H1 (cell line): ENCODE measurements around the gene CEMIP2. TPM values are rescaled to one million over a fixed set of nuclear protein-coding genes. Genes with fewer than 3 reads are reported as not detected.

ENCODE experiments used
- CTCF ChIA-PET: fragments of 300-600 bp; sonication (Branson Sonifier 250); formaldehyde crosslinking; loops from one replicate; lab custom pipeline; 2021; ENCODE audit not compliant: partially characterized antibody; lab: Charles Lee
- POLR2A ChIA-PET: fragments of 300-600 bp; sonication (Branson Sonifier 250); formaldehyde crosslinking; loops from one replicate; lab custom pipeline; 2021; ENCODE audit warnings: inconsistent platforms; ENCODE audit not compliant: partially characterized antibody; lab: Charles Lee
- DNase-seq, 2 experiments: peaks; one replicate each; pipeline versions ENCODE4 v3.0.0 to v3.0.0-alpha.2; 2010 to 2022; ENCODE audit warnings: low spot score in 2 of 2, low read depth in 1 of 2, mixed read lengths in 1 of 2
- FAIRE-seq: peaks from 2 replicates; lab custom pipeline; 2011; peaks lifted over from hg19 to GRCh38; lab: Jason Lieb, UNC
- H2AFZ ChIP-seq: 2 replicates; pipeline ENCODE4 v1.8.1; 2012; ENCODE audit warnings: low read length, inconsistent platforms
- H2AK5ac ChIP-seq: 2 replicates; pipeline ENCODE4 v1.6.1; 2013; ENCODE audit warnings: low read depth, low read length
- H2BK120ac ChIP-seq: replicated peaks from 2 replicates; pipeline ENCODE3; 2013; ENCODE audit warnings: low read depth, low read length, inconsistent platforms
- H2BK12ac ChIP-seq: 2 replicates; pipeline ENCODE4 v1.6.1; 2013; ENCODE audit warnings: low read depth, low read length
- H2BK15ac ChIP-seq: 2 replicates; pipeline ENCODE4 v1.6.1; 2013; ENCODE audit warnings: low read length
- H2BK20ac ChIP-seq: 2 replicates; pipeline ENCODE4 v1.6.1; 2013; ENCODE audit warnings: low read length
- H2BK5ac ChIP-seq: 2 replicates; pipeline ENCODE4 v1.6.1; 2013; ENCODE audit warnings: low read depth, low read length
- H3K14ac ChIP-seq: 2 replicates; pipeline ENCODE4 v1.6.1; 2013; ENCODE audit warnings: inconsistent platforms; ENCODE audit not compliant: insufficient read length
- H3K18ac ChIP-seq: 2 replicates; pipeline ENCODE4 v1.6.1; 2013; ENCODE audit warnings: low read length; ENCODE audit errors: extremely low read depth
- H3K23ac ChIP-seq: 2 replicates; pipeline ENCODE4 v1.6.1; 2013; ENCODE audit warnings: inconsistent platforms; ENCODE audit not compliant: insufficient read length
- H3K23me2 ChIP-seq: 2 replicates; pipeline ENCODE4 v1.6.1; 2013; ENCODE audit warnings: low read depth, low read length
- H3K27ac ChIP-seq: 2 replicates; pipeline ENCODE4 v1.6.1; 2011; ENCODE audit warnings: low read depth, low read length, inconsistent platforms
- H3K27me3 ChIP-seq, 4 experiments: replicated peaks in 1 of 4; 1 replicate in 1 of 4; 2 replicates in 3 of 4; pipeline versions ENCODE4 v1.6.1 to v1.8.1; 2011 to 2013; ENCODE audit warnings: low read length in 3 of 4, mild to moderate bottlenecking in 3 of 4, inconsistent platforms in 2 of 4, mixed read lengths in 2 of 4, moderate library complexity in 1 of 4; ENCODE audit not compliant: control insufficient read depth in 3 of 4, insufficient read depth in 3 of 4; ENCODE audit errors: extremely low read depth in 1 of 4
- H3K36me3 ChIP-seq, 4 experiments: 2 replicates each; pipeline versions ENCODE4 v1.6.1 to v1.8.1; 2011 to 2013; ENCODE audit warnings: mild to moderate bottlenecking in 4 of 4, low read length in 3 of 4, moderate library complexity in 2 of 4, control low read depth in 1 of 4, inconsistent platforms in 1 of 4; ENCODE audit not compliant: insufficient read depth in 4 of 4, control insufficient read depth in 2 of 4
- H3K4ac ChIP-seq: replicated peaks from 2 replicates; pipeline ENCODE3; 2013; ENCODE audit warnings: low read length, low read depth, mixed read lengths, inconsistent platforms; ENCODE audit not compliant: insufficient read length
- H3K4me1 ChIP-seq, 4 experiments: replicated peaks in 1 of 4; 1 replicate in 1 of 4; 2 replicates in 3 of 4; pipeline versions ENCODE4 v1.6.1 to v1.8.1; 2011 to 2013; ENCODE audit warnings: low read length in 3 of 4, inconsistent platforms in 2 of 4, mixed read lengths in 1 of 4; ENCODE audit not compliant: insufficient read depth in 4 of 4, control insufficient read depth in 3 of 4
- H3K4me2 ChIP-seq, 2 experiments: 2 replicates each; pipeline versions ENCODE4 v1.6.1 to v1.8.1; 2011 to 2013; ENCODE audit warnings: low read depth in 2 of 2, low read length in 2 of 2, control low read depth in 1 of 2, inconsistent platforms in 1 of 2, mild to moderate bottlenecking in 1 of 2; ENCODE audit not compliant: insufficient read depth in 1 of 2
- H3K4me3 ChIP-seq, 4 experiments: fragments of 200-600, 300-600 bp in 1 of 4; sonication (generic), shearing (Covaris generic), sonication (Bioruptor Twin) in 1 of 4; 2 replicates each; pipeline versions ENCODE4 v1.5.1 to v1.8.1; 2011 to 2016; ENCODE audit warnings: low read length in 4 of 4, low read depth in 3 of 4, control low read depth in 2 of 4, inconsistent platforms in 2 of 4, mild to moderate bottlenecking in 2 of 4, mixed read lengths in 1 of 4, moderate library complexity in 1 of 4; ENCODE audit not compliant: insufficient read depth in 2 of 4; ENCODE audit errors: extremely low read depth in 1 of 4
- H3K56ac ChIP-seq: replicated peaks from 2 replicates; pipeline ENCODE3; 2013; ENCODE audit warnings: low read depth, mild to moderate bottlenecking, mixed read lengths, low read length, inconsistent platforms; ENCODE audit not compliant: insufficient read length
- H3K79me1 ChIP-seq: 2 replicates; pipeline ENCODE4 v1.6.1; 2013; ENCODE audit warnings: low read depth, low read length, control low read depth
- H3K79me2 ChIP-seq, 2 experiments: 2 replicates each; pipeline versions ENCODE4 v1.6.1 to v1.8.1; 2012 to 2013; ENCODE audit warnings: low read length in 2 of 2, mild to moderate bottlenecking in 2 of 2, inconsistent platforms in 1 of 2; ENCODE audit not compliant: insufficient read depth in 2 of 2, control insufficient read depth in 1 of 2
- H3K9ac ChIP-seq, 4 experiments: replicated peaks in 1 of 4; 1 replicate in 1 of 4; 2 replicates in 3 of 4; pipeline versions ENCODE4 v1.6.1 to v1.8.1; 2011 to 2013; ENCODE audit warnings: low read depth in 3 of 4, low read length in 3 of 4, control low read depth in 2 of 4, mild to moderate bottlenecking in 2 of 4, moderate library complexity in 2 of 4, inconsistent platforms in 1 of 4; ENCODE audit errors: extremely low read depth in 1 of 4
- H3K9me3 ChIP-seq, 2 experiments: 2 replicates each; pipeline versions ENCODE4 v1.6.1 to v1.8.1; 2012 to 2013; ENCODE audit warnings: mild to moderate bottlenecking in 2 of 2, moderate library complexity in 2 of 2, control low read depth in 1 of 2, inconsistent platforms in 1 of 2, low read depth in 1 of 2, low read length in 1 of 2, mixed read lengths in 1 of 2; ENCODE audit not compliant: insufficient read depth in 2 of 2
- H4K20me1 ChIP-seq, 2 experiments: replicated peaks in 1 of 2; 2 replicates each; pipeline versions ENCODE3 to v1.8.1; 2011 to 2013; ENCODE audit warnings: inconsistent platforms in 2 of 2, low read length in 2 of 2, mild to moderate bottlenecking in 1 of 2; ENCODE audit not compliant: insufficient read depth in 2 of 2, control insufficient read depth in 1 of 2
- H4K5ac ChIP-seq: 2 replicates; pipeline ENCODE4 v1.6.1; 2013; ENCODE audit warnings: low read length, low read depth, mixed read lengths, inconsistent platforms; ENCODE audit not compliant: insufficient read length
- H4K8ac ChIP-seq: 2 replicates; pipeline ENCODE4 v1.8.0; 2013; ENCODE audit warnings: mild to moderate bottlenecking, moderate library complexity, low read length, inconsistent platforms; ENCODE audit not compliant: insufficient read depth; ENCODE audit errors: extremely low read depth
- H4K91ac ChIP-seq: replicated peaks from 2 replicates; pipeline ENCODE3; 2013; ENCODE audit warnings: low read length, mixed read lengths, inconsistent platforms; ENCODE audit not compliant: insufficient read length
- BRCA1 ChIP-seq: IDR thresholded peaks from 2 replicates; pipeline ENCODE4 v1.6.1; 2012; ENCODE audit warnings: low read depth, low read length, improper control_type of control experiment
- CTBP2 ChIP-seq: IDR thresholded peaks from 2 replicates; pipeline ENCODE4 v1.7.0; 2011; ENCODE audit warnings: borderline replicate concordance, mild to moderate bottlenecking, moderate library complexity, mixed read lengths, low read length; ENCODE audit not compliant: insufficient read depth, insufficient read length
- NRF1 ChIP-seq: IDR thresholded peaks from 2 replicates; pipeline ENCODE4 v1.6.1; 2011; ENCODE audit warnings: mild to moderate bottlenecking, low read depth, low read length, improper control_type of control experiment
- WGBS, 2 experiments: shearing (Covaris generic) in 1 of 2; methylation state at CpG; one replicate each; pipeline versions ENCODE4 v1.1.6 to v1.1.7; 2013 to 2015; ENCODE audit warnings: low lambda C conversion rate in 2 of 2, mixed read lengths in 2 of 2, inconsistent platforms in 1 of 2, low coverage in 1 of 2, missing lambda C conversion rate in 1 of 2; ENCODE audit not compliant: insufficient replicate concordance in 2 of 2, insufficient coverage in 1 of 2, insufficient read length in 1 of 2; ENCODE audit errors: extremely low coverage in 1 of 2, missing lambda C conversion rate in 1 of 2; 5-methylcytosine and 5-hydroxymethylcytosine counted together
- polyA plus RNA-seq, 7 experiments: library from polyadenylated mRNA; depleted of rRNA in 3 of 7; stranded (reverse) in 5 of 7; unstranded in 2 of 7; fragments of >200 nt in 5 of 7; fragments of 200-250 nt in 2 of 7; gene quantifications; 1 replicate in 5 of 7; 2 replicates in 1 of 7; 4 replicates in 1 of 7; pipeline versions ENCODE4 v1.2.1 to v1.2.3, GENCODE V29; 2011 to 2013; ENCODE audit warnings: missing spikeins in 2 of 7, mixed read lengths in 2 of 7
- total RNA-seq: library from RNA; stranded (reverse); fragmentation: NEBNext Ultra II Directional; extraction: Animal tissue kit (Norgen Biotek cat#: 25700); gene quantifications from 2 replicates; pipeline ENCODE4 v1.2.1, GENCODE V29; 2021

The CEMIP2 gene
- total and polyA plus RNA-seq, 2 of the 8 experiments (the other 6 are each of a cell fraction or from before 2014, with no cell fraction given) = 25.2 to 52.1 TPM

DNA sequence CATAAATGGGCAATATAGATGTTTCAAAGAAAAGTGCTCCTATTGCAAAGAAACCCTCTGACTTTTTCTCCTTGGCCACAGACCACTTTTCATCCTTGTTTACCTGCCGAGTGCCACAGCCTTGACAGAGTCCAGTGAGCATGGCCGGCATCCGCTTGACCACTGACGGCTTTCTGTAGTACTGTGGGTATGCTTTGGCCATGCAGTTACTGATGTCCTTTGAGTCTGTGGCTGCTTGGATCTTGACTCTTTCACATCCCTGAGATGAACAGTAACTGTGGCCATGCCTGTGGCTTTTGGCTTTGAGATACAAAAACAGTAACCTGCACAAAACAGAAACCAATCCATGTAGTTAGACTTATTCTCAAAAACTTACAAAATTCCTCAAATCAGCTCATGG, 70.4 kb downstream of the CEMIP2 start:
- no peak for DNase-seq
- Histone ChIP-seq H3K56ac (no peak overlapping the region), H2AFZ (no peak overlapping the region), H3K4me2 (no peak overlapping the region), H2BK5ac (no peak overlapping the region), H3K9ac (no peak overlapping the region), H2BK15ac (no peak overlapping the region), H2BK120ac (no peak overlapping the region), H3K79me2 (no peaks in the 10 kb centered on the region), H2BK12ac (no peak overlapping the region), H2AK5ac (no peak overlapping the region), H4K8ac (no peak overlapping the region; the same call in 1 of the 2 replicates), H3K4me3 (no peak overlapping the region), H3K27ac (no peak overlapping the region), H3K4me1 (no peaks in the 10 kb centered on the region), H4K20me1 (no peaks in the 10 kb centered on the region), H3K23me2 (no peaks in the 10 kb centered on the region), H3K23ac (no peak overlapping the region), H3K4ac (no peak overlapping the region), H3K79me1 (no peaks in the 10 kb centered on the region), H3K27me3 (no peaks in the 10 kb centered on the region), H3K36me3 (peaks cover 8 to 81% (median 37%) of the 10 kb centered on the region in 4 experiments), H3K14ac (no peak overlapping the region), H4K5ac (no peak overlapping the region), H2BK20ac (no peak overlapping the region), H3K9me3 (no peaks in the 10 kb centered on the region), H4K91ac (no peak overlapping the region), H3K18ac (no peak overlapping the region)
- ChIA-PET CTCF (interaction anchor here (0.9 kb wide), 1 partner anchor 93 kb away, joined by 3 read pairs; no protein-coding TSS in a partner anchor), POLR2A (no interaction called here)
- no peak for FAIRE-seq
- TF ChIP-seq NRF1 (no peak), BRCA1 (no peak), CTBP2 (no peak)
- WGBS, 2 experiments = 94% methylated on average over 4 of the region's 4 CpGs; no CpG with 5 or more reads in 1 of the 2 experiments
